Measurements from ENCODE around the gene CPN2. TPM values are rescaled to one million over a fixed set of nuclear protein-coding genes. Genes with fewer than 3 reads are reported as not detected.

The CPN2 gene
- total and polyA plus RNA-seq, 2 of the 13 experiments (the other 11 are each of a cell fraction or from before 2014, with no cell fraction given): 26.7 to 27.7 TPM

DNA sequence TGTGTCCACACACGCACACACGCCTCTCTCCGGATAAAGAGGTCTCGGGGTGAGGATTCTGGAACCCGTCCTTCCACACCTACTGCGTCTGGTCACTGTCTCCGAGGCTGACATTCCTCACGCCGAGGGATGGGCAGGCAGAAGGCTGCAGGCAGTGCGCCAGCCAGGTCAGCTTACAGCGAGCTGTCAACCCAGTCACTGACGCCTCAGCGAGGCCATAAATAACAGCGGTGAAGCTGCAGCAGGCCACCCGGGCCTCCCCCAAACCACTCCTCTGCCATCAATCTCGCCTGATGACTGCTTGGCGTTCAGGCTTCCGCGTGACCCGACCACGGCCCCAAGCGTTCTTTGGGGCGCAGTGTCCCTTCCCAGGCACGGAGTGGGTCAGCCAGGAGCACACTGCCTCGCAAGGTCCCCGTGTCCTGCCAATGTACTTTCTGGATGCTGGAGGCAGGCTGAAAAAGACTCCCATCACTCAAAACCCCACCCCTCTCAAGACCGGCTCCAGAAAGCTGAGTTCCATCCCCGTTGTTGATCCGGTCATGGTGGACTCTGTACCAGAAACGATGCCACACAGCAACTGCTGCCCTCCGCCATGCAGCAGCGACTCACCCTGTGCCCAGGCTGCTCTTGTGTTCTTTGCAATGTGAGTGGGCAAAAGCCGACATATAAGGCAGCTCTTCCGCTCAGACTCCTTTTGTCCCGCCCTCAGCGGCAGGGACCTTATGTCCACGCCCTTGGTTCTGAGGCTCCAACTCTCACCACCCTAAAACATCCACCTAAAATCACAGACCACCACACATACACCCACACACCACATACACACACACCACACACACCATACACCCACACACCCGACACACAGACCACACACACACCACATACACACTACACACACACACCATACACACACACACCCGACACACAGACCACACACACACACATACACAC, 27.1 kb downstream of the CPN2 start (continued):
- TF ChIP-seq ZNF891 (CRISPR knock-in tag; IDR thresholded peaks at IDR 0.05) (peak; percentile 60; the same call in 1 of the 2 replicates), PAF1 (CRISPR knock-in tag; IDR thresholded peaks at IDR 0.05) (no peak), SRF (IDR thresholded peaks at IDR 0.05; ENCODE audit: low read depth, low read length) (peak; percentile 90), ZBTB38 (CRISPR knock-in tag; IDR thresholded peaks at IDR 0.05) (peak; percentile 78), ZNF234 (CRISPR knock-in tag; conservative IDR thresholded peaks at IDR 0.05) (no peak), LCORL (IDR thresholded peaks at IDR 0.05) (no peak), LCORL (CRISPR knock-in tag; IDR thresholded peaks at IDR 0.05) (peak; percentile 64), MBD4 (IDR thresholded peaks at IDR 0.05; ENCODE audit: borderline replicate concordance, low read length) (no peak), MXD4 (CRISPR knock-in tag; IDR thresholded peaks at IDR 0.05) (no peak), ZNF790 (CRISPR knock-in tag; IDR thresholded peaks at IDR 0.05; ENCODE audit: borderline replicate concordance) (no peak), ZNF558 (CRISPR knock-in tag; IDR thresholded peaks at IDR 0.05; ENCODE audit: borderline replicate concordance) (no peak), SIN3A (IDR thresholded peaks at IDR 0.05; ENCODE audit: borderline replicate concordance, low read depth, low read length) (peak; percentile 42; the same call in 1 of the 2 replicates), ZMYM3 (CRISPR knock-in tag; IDR thresholded peaks at IDR 0.05) (no peak), GLI4 (CRISPR knock-in tag; IDR thresholded peaks at IDR 0.05; ENCODE audit: borderline replicate concordance) (no peak), SOX13 (IDR thresholded peaks at IDR 0.05) (no peak), SOX13 (CRISPR knock-in tag; conservative IDR thresholded peaks at IDR 0.05 in 1 of 2, IDR thresholded peaks at IDR 0.05 in 1 of 2) (0 out of 4 replicates have a peak, but pooled peaks of 1 of the 2 experiments have one; percentile 26), KDM4B (CRISPR knock-in tag; IDR thresholded peaks at IDR 0.05) (no peak), ZFX (CRISPR knock-in tag; IDR thresholded peaks at IDR 0.05; ENCODE audit: low read depth) (no peak), MED1 (CRISPR knock-in tag; IDR thresholded peaks at IDR 0.05) (no peak), ZNF549 (CRISPR knock-in tag; IDR thresholded peaks at IDR 0.05) (no peak), RBM39 (IDR thresholded peaks at IDR 0.05; ENCODE audit: low read depth, low read length, poor library complexity, severe bottlenecking) (no peak), ZNF678 (CRISPR knock-in tag; IDR thresholded peaks at IDR 0.05) (no peak)
- TF ChIP-seq, protein P1, sequence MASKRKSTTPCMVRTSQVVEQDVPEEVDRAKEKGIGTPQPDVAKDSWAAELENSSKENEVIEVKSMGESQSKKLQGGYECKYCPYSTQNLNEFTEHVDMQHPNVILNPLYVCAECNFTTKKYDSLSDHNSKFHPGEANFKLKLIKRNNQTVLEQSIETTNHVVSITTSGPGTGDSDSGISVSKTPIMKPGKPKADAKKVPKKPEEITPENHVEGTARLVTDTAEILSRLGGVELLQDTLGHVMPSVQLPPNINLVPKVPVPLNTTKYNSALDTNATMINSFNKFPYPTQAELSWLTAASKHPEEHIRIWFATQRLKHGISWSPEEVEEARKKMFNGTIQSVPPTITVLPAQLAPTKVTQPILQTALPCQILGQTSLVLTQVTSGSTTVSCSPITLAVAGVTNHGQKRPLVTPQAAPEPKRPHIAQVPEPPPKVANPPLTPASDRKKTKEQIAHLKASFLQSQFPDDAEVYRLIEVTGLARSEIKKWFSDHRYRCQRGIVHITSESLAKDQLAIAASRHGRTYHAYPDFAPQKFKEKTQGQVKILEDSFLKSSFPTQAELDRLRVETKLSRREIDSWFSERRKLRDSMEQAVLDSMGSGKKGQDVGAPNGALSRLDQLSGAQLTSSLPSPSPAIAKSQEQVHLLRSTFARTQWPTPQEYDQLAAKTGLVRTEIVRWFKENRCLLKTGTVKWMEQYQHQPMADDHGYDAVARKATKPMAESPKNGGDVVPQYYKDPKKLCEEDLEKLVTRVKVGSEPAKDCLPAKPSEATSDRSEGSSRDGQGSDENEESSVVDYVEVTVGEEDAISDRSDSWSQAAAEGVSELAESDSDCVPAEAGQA (IDR thresholded peaks at IDR 0.05; ENCODE audit: low read depth): no peak
- TF ChIP-seq, protein P1 (CRISPR knock-in tag; IDR thresholded peaks at IDR 0.05; ENCODE audit: borderline replicate concordance): no peak
